Measurements from ENCODE around the gene BCDIN3D. TPM values are rescaled to one million over a fixed set of nuclear protein-coding genes. Genes with fewer than 3 reads are reported as not detected.

BCDIN3D gene
- polyA plus RNA-seq, 1 of the 3 experiments (the other 2 are of a cell fraction) = 2.3 TPM

GRCh38 chr12:49813131-49813530 is 29.8 kb downstream of the BCDIN3D start:
- ChIA-PET POLR2A (no interaction called here), CTCF (interaction anchor here (1.4 kb wide), 1 partner anchor 257 kb away, joined by 3 read pairs; no protein-coding TSS in a partner anchor)
- Histone ChIP-seq H4K20me1 (ENCODE audit: insufficient read depth) (peaks cover 42% of the 10 kb centered on the region), H3K4me1 (ENCODE audit: control insufficient read depth in 1 of 2, insufficient read depth in 2 of 2, low read depth in 1 of 2, low read length in 1 of 2) (no peaks in the 10 kb centered on the region), H3K27me3 (ENCODE audit: insufficient read depth) (no peaks in the 10 kb centered on the region), H3K36me3 (replicated peaks in 1 of 2; ENCODE audit: control insufficient read depth in 1 of 2, insufficient read depth in 2 of 2, low read length in 1 of 2) (peaks cover 5 to 29% of the 10 kb centered on the region in 2 experiments), H3K9me3 (no peaks in the 10 kb centered on the region), H3F3A (replicated peaks; ENCODE audit: insufficient read depth) (no peaks in the 10 kb centered on the region), H3K9me2 (no peaks in the 10 kb centered on the region), H2AFZ (ENCODE audit: low read depth) (no peak overlapping the region), H3K27ac (ENCODE audit: low read depth in 2 of 2, low read length in 1 of 2) (no peak overlapping the region), H3K9ac (no peak overlapping the region), H3K4me2 (no peak overlapping the region), H3K79me2 (ENCODE audit: insufficient read depth) (peaks cover 35% of the 10 kb centered on the region), H3K4me3 (ENCODE audit: low read depth in 2 of 2, low read length in 1 of 2) (no peak overlapping the region)
- WGBS (ENCODE audit: low lambda C conversion rate) = 95% methylated on average over 1 of the region's 1 CpG
- TF ChIP-seq FOXM1 (IDR thresholded peaks at IDR 0.05; ENCODE audit: low read depth) = no peak
- no peak for TF ChIP-seq RXRA (IDR thresholded peaks at IDR 0.05; ENCODE audit: borderline replicate concordance, low read depth)
- no peak for TF ChIP-seq CHD2 (IDR thresholded peaks at IDR 0.05; ENCODE audit: low read length, partially characterized antibody)
- no peak for TF ChIP-seq RCOR1 (IDR thresholded peaks at IDR 0.05; ENCODE audit: low read length)
- TF ChIP-seq YY1 (IDR thresholded peaks at IDR 0.05; ENCODE audit: low read depth) = no peak
- TF ChIP-seq, protein P1, sequence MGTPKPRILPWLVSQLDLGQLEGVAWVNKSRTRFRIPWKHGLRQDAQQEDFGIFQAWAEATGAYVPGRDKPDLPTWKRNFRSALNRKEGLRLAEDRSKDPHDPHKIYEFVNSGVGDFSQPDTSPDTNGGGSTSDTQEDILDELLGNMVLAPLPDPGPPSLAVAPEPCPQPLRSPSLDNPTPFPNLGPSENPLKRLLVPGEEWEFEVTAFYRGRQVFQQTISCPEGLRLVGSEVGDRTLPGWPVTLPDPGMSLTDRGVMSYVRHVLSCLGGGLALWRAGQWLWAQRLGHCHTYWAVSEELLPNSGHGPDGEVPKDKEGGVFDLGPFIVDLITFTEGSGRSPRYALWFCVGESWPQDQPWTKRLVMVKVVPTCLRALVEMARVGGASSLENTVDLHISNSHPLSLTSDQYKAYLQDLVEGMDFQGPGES (IDR thresholded peaks at IDR 0.05; ENCODE audit: low read depth, low read length) = no peak
- TF ChIP-seq GABPA (IDR thresholded peaks at IDR 0.05; ENCODE audit: low read depth) = no peak
- no peak for TF ChIP-seq NRF1 (IDR thresholded peaks at IDR 0.05; ENCODE audit: low read depth, low read length)
- no peak for DNase-seq

DNA sequence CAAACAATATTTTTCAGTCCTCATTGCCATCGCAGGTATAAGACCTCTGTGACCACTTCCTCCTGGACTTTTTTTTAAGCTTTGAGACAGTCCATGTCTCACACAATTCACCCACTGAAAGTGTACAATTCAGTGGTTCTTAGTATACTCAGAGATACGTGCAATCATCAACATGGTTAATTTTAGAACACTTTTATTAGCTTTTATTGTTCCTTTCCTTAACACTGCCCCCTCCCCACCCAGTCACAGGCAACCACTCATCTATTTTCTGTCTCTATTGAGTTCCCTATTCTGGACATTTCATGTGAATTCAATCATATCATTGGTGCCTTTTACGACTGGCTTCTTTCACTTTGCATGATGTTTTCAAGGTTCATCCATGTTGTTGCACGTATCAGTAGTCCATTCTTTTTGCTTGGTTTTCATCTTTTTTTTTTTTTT is 30.9 kb downstream of the BCDIN3D start:
- ChIA-PET POLR2A (interaction anchor here (1.4 kb wide), 1 partner anchor 16 kb away, joined by 4 read pairs; the partner anchor contains the start of gene NCKAP5L), CTCF (interaction anchor here (0.7 to 1.1 kb wide), 2 partner anchors 12 to 34 kb away, joined by 3 read pairs; no protein-coding TSS in a partner anchor)
- no peak for DNase-seq
- H3K4me1 ChIP-seq (ENCODE audit: control insufficient read depth in 1 of 2, insufficient read depth in 2 of 2, low read depth in 1 of 2, low read length in 1 of 2) = no peaks in the 10 kb centered on the region
- H3K27me3 ChIP-seq (ENCODE audit: insufficient read depth) = no peaks in the 10 kb centered on the region
- H3K4me2 ChIP-seq = no peak overlapping the region
- whole genome bisulfite sequencing (ENCODE audit: low lambda C conversion rate) = 93% methylated on average over 4 of the region's 4 CpGs
- no peaks in the 10 kb centered on the region for H3F3A ChIP-seq (replicated peaks; ENCODE audit: insufficient read depth)
- no peak overlapping the region for H2AFZ ChIP-seq (ENCODE audit: low read depth)
- H3K4me3 ChIP-seq (ENCODE audit: low read depth in 2 of 2, low read length in 1 of 2) = no peak overlapping the region
- H3K36me3 ChIP-seq (replicated peaks in 1 of 2; ENCODE audit: control insufficient read depth in 1 of 2, insufficient read depth in 2 of 2, low read length in 1 of 2) = peaks cover 10 to 19% of the 10 kb centered on the region in 2 experiments
- H4K20me1 ChIP-seq (ENCODE audit: insufficient read depth) = peaks cover 36% of the 10 kb centered on the region
- peaks cover 43% of the 10 kb centered on the region for H3K79me2 ChIP-seq (ENCODE audit: insufficient read depth)
- no peak overlapping the region for H3K27ac ChIP-seq (ENCODE audit: low read depth in 2 of 2, low read length in 1 of 2)
- H3K9ac ChIP-seq = no peak overlapping the region
- TF ChIP-seq POLR2AphosphoS5 (IDR thresholded peaks at IDR 0.05; ENCODE audit: low read depth, low read length) (no peak), USF2 (IDR thresholded peaks at IDR 0.05; ENCODE audit: borderline replicate concordance, low read depth, low read length) (no peak), JUND (IDR thresholded peaks at IDR 0.05) (no peak), RCOR1 (IDR thresholded peaks at IDR 0.05; ENCODE audit: low read length) (no peak), FOXJ3 (CRISPR knock-in tag; IDR thresholded peaks at IDR 0.05) (no peak), SIN3A (IDR thresholded peaks at IDR 0.05; ENCODE audit: borderline replicate concordance, low read depth, low read length) (no peak), GATA2 (CRISPR knock-in tag; IDR thresholded peaks at IDR 0.05) (no peak), NFIC (IDR thresholded peaks at IDR 0.05; ENCODE audit: borderline replicate concordance) (no peak), YY1 (IDR thresholded peaks at IDR 0.05; ENCODE audit: low read depth) (no peak)
- TF ChIP-seq, protein P1 (IDR thresholded peaks at IDR 0.05; ENCODE audit: low read depth, low read length) = no peak
- H3K9me3 ChIP-seq = no peaks in the 10 kb centered on the region
- H3K9me2 ChIP-seq = no peaks in the 10 kb centered on the region
